Measurements from ENCODE around the gene PBX3.

DNA sequence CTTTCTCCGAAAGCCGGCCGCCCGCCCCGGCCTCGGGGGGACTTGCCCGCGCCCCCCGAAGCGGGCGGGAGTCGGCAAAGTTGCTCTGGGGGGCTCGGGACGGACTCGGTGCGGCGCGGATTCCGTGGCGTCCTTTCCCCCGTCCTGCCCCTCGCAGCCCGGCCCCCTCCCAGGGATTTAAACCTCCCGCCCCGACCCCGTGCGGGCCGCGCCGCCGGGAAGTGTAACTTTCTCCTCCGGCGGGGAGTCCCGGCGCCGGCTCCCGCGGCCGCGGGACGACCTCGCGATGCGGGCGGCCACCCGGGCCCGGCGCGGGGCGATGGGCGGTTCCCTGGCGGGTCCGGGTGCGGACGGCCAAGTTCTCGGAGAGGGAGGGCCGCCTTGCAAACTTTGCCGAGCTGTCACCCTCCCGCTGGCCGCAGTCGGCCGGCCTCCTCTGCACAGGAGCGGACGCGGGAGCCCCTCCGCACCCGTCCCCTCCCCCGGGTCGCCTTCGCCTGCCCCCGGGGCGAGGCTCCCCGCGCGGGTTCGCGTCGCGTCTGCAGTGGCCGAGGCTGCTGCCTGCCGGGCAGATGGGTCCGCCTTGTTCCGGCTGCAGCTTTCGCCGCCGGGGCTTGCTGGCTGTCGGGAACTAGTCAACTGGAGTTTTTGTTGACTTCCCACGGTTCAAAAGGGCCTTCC, 732 bp downstream of the PBX3 start:
- TF ChIP-seq POLR2A (IDR thresholded peaks at IDR 0.05; ENCODE audit: low read depth, low read length): peak; percentile 29; the same call in 1 of the 2 replicates
- no peak for TF ChIP-seq POLR2AphosphoS5 (IDR thresholded peaks at IDR 0.05; ENCODE audit: low read depth, low read length)
- no peak for TF ChIP-seq TAF1 (IDR thresholded peaks at IDR 0.05; ENCODE audit: borderline replicate concordance, low read depth, low read length)
